Activated T-cell treated with anti-CD3 and anti-CD28 coated beads, Interleukin-2, amount 50 U/mL, for 4 hours (primary cell): ENCODE data around the gene FHOD3. TPM values are rescaled to one million over a fixed set of nuclear protein-coding genes. Genes with fewer than 3 reads are reported as not detected.
"Not testable (repeated sequence)": the region's sequence is repeated elsewhere in the genome, so short reads cannot be mapped to it uniquely, and the experiment has no call there.

Experiments
- ATAC-seq, 2 donors: fragments of 200-7000 bp; cut with Tn5 transposase; one replicate each; pipeline ENCODE4 v1.10.0; 2021
- DNase-seq: peaks from one replicate; pipeline ENCODE4 v3.0.0-alpha.2; 2020
- H3K27me3 Mint-ChIP-seq: one replicate; pipeline ENCODE4 v1.8.0; 2021; ENCODE audit warnings: low read depth, mixed read lengths
- H3K36me3 Mint-ChIP-seq: one replicate; pipeline ENCODE4 v1.8.0; 2022; ENCODE audit warnings: mixed read lengths; ENCODE audit not compliant: insufficient read depth
- H3K4me1 Mint-ChIP-seq: one replicate; pipeline ENCODE4 v1.8.0; 2021; ENCODE audit warnings: low read depth, mixed read lengths
- H3K4me3 Mint-ChIP-seq: one replicate; pipeline ENCODE4 v1.8.0; 2021; ENCODE audit warnings: mild to moderate bottlenecking, moderate library complexity, mixed read lengths
- H3K9me3 Mint-ChIP-seq: one replicate; pipeline ENCODE4 v1.8.0; 2021; ENCODE audit warnings: mixed read lengths
- total RNA-seq, 3 donors: library from RNA; stranded (reverse); gene quantifications; one replicate each; pipeline ENCODE4 v1.2.1, GENCODE V29; 2021

The FHOD3 gene
- total RNA-seq, 3 donors from 2014 or later: 0.13 TPM; not detected in 2

GRCh38 chr18:36718705-36719328, 421.3 kb downstream of the FHOD3 start:
- DNase-seq (no peak), ATAC-seq (no peak)
- H3K9me3 Mint-ChIP-seq: no peaks in the 10 kb centered on the region
- H3K4me1 Mint-ChIP-seq: no peaks in the 10 kb centered on the region
- H3K4me3 Mint-ChIP-seq: no peak overlapping the region
- H3K36me3 Mint-ChIP-seq: no peaks in the 10 kb centered on the region
- no peaks in the 10 kb centered on the region for H3K27me3 Mint-ChIP-seq

GRCh38 chr18:36719630-36720029, 422.1 kb downstream of the FHOD3 start:
- ATAC-seq (no peak), DNase-seq (no peak)
- Mint-ChIP-seq H3K36me3 (no peaks in the 10 kb centered on the region), H3K4me3 (no peak overlapping the region), H3K4me1 (no peaks in the 10 kb centered on the region), H3K9me3 (no peaks in the 10 kb centered on the region), H3K27me3 (peaks cover 2% of the 10 kb centered on the region)

GRCh38 chr18:36721351-36721750, 423.8 kb downstream of the FHOD3 start:
- H3K9me3 Mint-ChIP-seq, H3K4me1 Mint-ChIP-seq, ATAC-seq, DNase-seq, H3K36me3 Mint-ChIP-seq, H3K27me3 Mint-ChIP-seq, H3K4me3 Mint-ChIP-seq: not testable (repeated sequence)

GRCh38 chr18:36724169-36724568, 426.7 kb downstream of the FHOD3 start:
- Mint-ChIP-seq H3K9me3 (no peaks in the 10 kb centered on the region), H3K27me3 (peaks cover 3% of the 10 kb centered on the region), H3K36me3 (no peaks in the 10 kb centered on the region), H3K4me3 (no peak overlapping the region), H3K4me1 (no peaks in the 10 kb centered on the region)
- no peak for DNase-seq
- no peak for ATAC-seq

GRCh38 chr18:36724591-36725001, 427.1 kb downstream of the FHOD3 start:
- H3K36me3 Mint-ChIP-seq: no peaks in the 10 kb centered on the region
- ATAC-seq (no peak), DNase-seq (no peak)
- H3K9me3 Mint-ChIP-seq: no peaks in the 10 kb centered on the region
- H3K4me3 Mint-ChIP-seq: no peak overlapping the region
- H3K27me3 Mint-ChIP-seq: peaks cover 3% of the 10 kb centered on the region
- no peaks in the 10 kb centered on the region for H3K4me1 Mint-ChIP-seq

- H3K9me3 Mint-ChIP-seq: peaks cover 4% of the 10 kb centered on the region
- H3K36me3 Mint-ChIP-seq: no peaks in the 10 kb centered on the region
- DNase-seq (no peak), ATAC-seq (no peak)
- H3K4me3 Mint-ChIP-seq: no peak overlapping the region
- H3K27me3 Mint-ChIP-seq: peaks cover 7% of the 10 kb centered on the region
- no peaks in the 10 kb centered on the region for H3K4me1 Mint-ChIP-seq
Measured at GRCh38 chr18:36728345-36728744, 430.8 kb downstream of the FHOD3 start.

- Mint-ChIP-seq H3K4me3 (no peak overlapping the region), H3K4me1 (no peaks in the 10 kb centered on the region), H3K9me3 (peaks cover 4% of the 10 kb centered on the region), H3K27me3 (peaks cover 7% of the 10 kb centered on the region), H3K36me3 (no peaks in the 10 kb centered on the region)
- DNase-seq (no peak), ATAC-seq (no peak)
Measured at GRCh38 chr18:36729197-36729596, 431.7 kb downstream of the FHOD3 start.

GRCh38 chr18:36732264-36732663, 434.8 kb downstream of the FHOD3 start:
- no peak for ATAC-seq
- H3K36me3 Mint-ChIP-seq: no peaks in the 10 kb centered on the region
- no peaks in the 10 kb centered on the region for H3K4me1 Mint-ChIP-seq
- no peak overlapping the region for H3K4me3 Mint-ChIP-seq
- no peak for DNase-seq
- peaks cover 3% of the 10 kb centered on the region for H3K27me3 Mint-ChIP-seq
- H3K9me3 Mint-ChIP-seq: peaks cover 4% of the 10 kb centered on the region

- no peaks in the 10 kb centered on the region for H3K36me3 Mint-ChIP-seq
- no peaks in the 10 kb centered on the region for H3K4me1 Mint-ChIP-seq
- ATAC-seq (no peak), DNase-seq (no peak)
- peaks cover 3% of the 10 kb centered on the region for H3K27me3 Mint-ChIP-seq
- peaks cover 4% of the 10 kb centered on the region for H3K9me3 Mint-ChIP-seq
- no peak overlapping the region for H3K4me3 Mint-ChIP-seq
Measured at GRCh38 chr18:36733150-36733549, 435.6 kb downstream of the FHOD3 start.

GRCh38 chr18:36734596-36734995, 437.1 kb downstream of the FHOD3 start:
- peaks cover 3% of the 10 kb centered on the region for H3K27me3 Mint-ChIP-seq
- no peaks in the 10 kb centered on the region for H3K36me3 Mint-ChIP-seq
- H3K4me1 Mint-ChIP-seq: no peaks in the 10 kb centered on the region
- H3K9me3 Mint-ChIP-seq: peaks cover 4% of the 10 kb centered on the region
- DNase-seq: no peak
- no peak overlapping the region for H3K4me3 Mint-ChIP-seq
- no peak for ATAC-seq

- Mint-ChIP-seq H3K27me3 (peaks cover 6% of the 10 kb centered on the region), H3K4me1 (no peaks in the 10 kb centered on the region), H3K36me3 (no peaks in the 10 kb centered on the region), H3K9me3 (peaks cover 4% of the 10 kb centered on the region), H3K4me3 (no peak overlapping the region)
- ATAC-seq: no peak
- DNase-seq: no peak
Measured at GRCh38 chr18:36735130-36735529, 437.6 kb downstream of the FHOD3 start.

GRCh38 chr18:36736094-36736493, 438.6 kb downstream of the FHOD3 start:
- no peak for DNase-seq
- Mint-ChIP-seq H3K4me3 (no peak overlapping the region), H3K36me3 (no peaks in the 10 kb centered on the region), H3K9me3 (peaks cover 4% of the 10 kb centered on the region), H3K27me3 (peaks cover 2% of the 10 kb centered on the region), H3K4me1 (no peaks in the 10 kb centered on the region)
- ATAC-seq: no peak

GRCh38 chr18:36737316-36737715, 439.8 kb downstream of the FHOD3 start:
- Mint-ChIP-seq H3K4me3 (no peak overlapping the region), H3K36me3 (no peaks in the 10 kb centered on the region), H3K4me1 (no peaks in the 10 kb centered on the region), H3K27me3 (peaks cover 13% of the 10 kb centered on the region), H3K9me3 (peaks cover 4% of the 10 kb centered on the region)
- ATAC-seq (no peak), DNase-seq (no peak)

GRCh38 chr18:36744261-36744876, 446.9 kb downstream of the FHOD3 start:
- peaks cover 15% of the 10 kb centered on the region for H3K27me3 Mint-ChIP-seq
- no peaks in the 10 kb centered on the region for H3K36me3 Mint-ChIP-seq
- DNase-seq (no peak), ATAC-seq (no peak)
- H3K4me3 Mint-ChIP-seq: no peak overlapping the region
- H3K9me3 Mint-ChIP-seq: no peaks in the 10 kb centered on the region
- H3K4me1 Mint-ChIP-seq: no peaks in the 10 kb centered on the region

GRCh38 chr18:36745219-36745975, 447.9 kb downstream of the FHOD3 start:
- no peak overlapping the region for H3K4me3 Mint-ChIP-seq
- H3K27me3 Mint-ChIP-seq: peaks cover 13% of the 10 kb centered on the region
- no peaks in the 10 kb centered on the region for H3K4me1 Mint-ChIP-seq
- DNase-seq: no peak
- no peaks in the 10 kb centered on the region for H3K36me3 Mint-ChIP-seq
- ATAC-seq: no peak
- H3K9me3 Mint-ChIP-seq: no peaks in the 10 kb centered on the region
